GM18867 (cell line): Measurements from ENCODE around the gene CATSPER1.
"Not testable (repeated sequence)": the region's sequence is repeated elsewhere in the genome, so short reads cannot be mapped to it uniquely, and the experiment has no call there.

Source experiments
- ATAC-seq: cut with Tn5 transposase; IDR thresholded peaks from one replicate; pipeline ENCODE4 v1.9.1; 2021; ENCODE audit warnings: mild to moderate bottlenecking, moderate library complexity; ENCODE audit not compliant: unreplicated experiment

The CATSPER1 gene

GRCh38 chr11:66051766-66052663 is 25.7 kb upstream of the CATSPER1 start, which contains the start of gene SF3B2:
TSS of gene SF3B2 (plus strand) at chr11:66052364. CDS start at chr11:66052385, 21 bp downstream.
- peak; percentile 90 for ATAC-seq

GRCh38 chr11:66051371-66051765 is 25.1 kb upstream of the CATSPER1 start:
- ATAC-seq, result no peak

GRCh38 chr11:66050581-66051231 is 24.4 kb upstream of the CATSPER1 start:
- no peak for ATAC-seq

- no peak for ATAC-seq
These were observed 22.5 kb upstream of the CATSPER1 start, which contains the start of gene GAL3ST3 for GRCh38 chr11:66048547-66049323. TSS of gene GAL3ST3 (minus strand) at chr11:66049161. CDS start at chr11:66045415, 3,746 bp downstream.

GRCh38 chr11:66047541-66048365 is 21.5 kb upstream of the CATSPER1 start:
- no peak for ATAC-seq

GRCh38 chr11:66046901-66047300 is 20.6 kb upstream of the CATSPER1 start:
- no peak for ATAC-seq

GRCh38 chr11:66045177-66045639 is 18.9 kb upstream of the CATSPER1 start:
- ATAC-seq, result peak; percentile 71

- ATAC-seq, result peak; percentile 17
These were observed 18.5 kb upstream of the CATSPER1 start for GRCh38 chr11:66044757-66045156.

- no peak for ATAC-seq
These were observed 17.0 kb upstream of the CATSPER1 start for GRCh38 chr11:66042996-66043906.

- no peak for ATAC-seq
These were observed 16.1 kb upstream of the CATSPER1 start for GRCh38 chr11:66042227-66042995.

GRCh38 chr11:66039765-66040164 is 13.5 kb upstream of the CATSPER1 start:
- ATAC-seq, result no peak

GRCh38 chr11:66037327-66037726 is 11.0 kb upstream of the CATSPER1 start:
- ATAC-seq, result no peak

- ATAC-seq, result no peak
These were observed 10.0 kb upstream of the CATSPER1 start for GRCh38 chr11:66036334-66036710.

- no peak for ATAC-seq
These were observed 9.5 kb upstream of the CATSPER1 start for GRCh38 chr11:66035653-66036333.

GRCh38 chr11:66032957-66033735 is 6.9 kb upstream of the CATSPER1 start:
- no peak for ATAC-seq

- ATAC-seq, result not testable (repeated sequence)
These were observed 3.2 kb downstream of the CATSPER1 start for GRCh38 chr11:66023186-66023440.
